K562 (cell line): Measurements from ENCODE around the gene CD9. TPM values are rescaled to one million over a fixed set of nuclear protein-coding genes. Genes with fewer than 3 reads are reported as not detected.

Experiments
- ARNT ChIP-seq, 2 experiments: fragments of 450-650 bp; IDR thresholded peaks; 2 replicates each; pipeline ENCODE4 v1.6.1; 2016; ENCODE audit warnings: mild to moderate bottlenecking in 1 of 2
- FOXA3 ChIP-seq, 2 experiments: fragments of 450-650 bp in 1 of 2; sonication (generic) in 1 of 2; formaldehyde crosslinking; IDR thresholded peaks in 1 of 2; conservative IDR thresholded peaks in 1 of 2; 2 replicates each; pipeline versions ENCODE4 v1.4.0 to v1.8.0; 2020 to 2022; ENCODE audit warnings: mild to moderate bottlenecking in 2 of 2, missing genetic modification reagents in 1 of 2
- MGA ChIP-seq: fragments of 450-650 bp; IDR thresholded peaks from 2 replicates; pipeline ENCODE4 v1.6.1; 2016; ENCODE audit warnings: mild to moderate bottlenecking, moderate library complexity
- NEUROD1 ChIP-seq: fragments of 150-350 bp; IDR thresholded peaks from 2 replicates; pipeline ENCODE4 v1.6.1; 2014; ENCODE audit warnings: borderline replicate concordance, low read length, low read depth; ENCODE audit not compliant: partially characterized antibody
- PHF8 ChIP-seq: fragments of 200-600 bp; sonication (generic); IDR thresholded peaks from 2 replicates; pipeline ENCODE4 v1.6.1; 2012; ENCODE audit warnings: mixed run types, mild to moderate bottlenecking, inconsistent platforms, low read length, moderate library complexity, borderline replicate concordance
- TCF3 ChIP-seq: sonication (generic); formaldehyde crosslinking; IDR thresholded peaks from 2 replicates; pipeline ENCODE4 v1.4.0; 2020; ENCODE audit warnings: mild to moderate bottlenecking, missing genetic modification reagents
- TFE3 ChIP-seq: fragments of 450-650 bp; formaldehyde crosslinking; IDR thresholded peaks from 2 replicates; pipeline ENCODE4 v1.4.0; 2020; ENCODE audit warnings: mild to moderate bottlenecking, mixed read lengths
- VEZF1 ChIP-seq: fragments of 200-800 bp; sonication (Bioruptor generic); IDR thresholded peaks from 2 replicates; pipeline ENCODE4 v1.6.1; 2017; ENCODE audit warnings: missing genetic modification characterization, missing compliant biosample characterization
- ZNF217 ChIP-seq: sonication (generic); formaldehyde crosslinking; IDR thresholded peaks from 2 replicates; pipeline ENCODE4 v1.8.0; 2022; ENCODE audit warnings: mild to moderate bottlenecking, missing genetic modification reagents
- ZNF24 ChIP-seq: fragments of 450-650 bp; IDR thresholded peaks from 2 replicates; pipeline ENCODE4 v1.6.1; 2016
- ZNF584 ChIP-seq: fragments of 200-800 bp; sonication (Bioruptor generic); IDR thresholded peaks from 2 replicates; pipeline ENCODE4 v1.6.1; 2016; ENCODE audit warnings: low read depth, mild to moderate bottlenecking, missing genetic modification characterization, missing compliant biosample characterization
- ZNF77 ChIP-seq: fragments of 250-450 bp; sonication (Bioruptor Pico); IDR thresholded peaks from 2 replicates; pipeline ENCODE4 v1.5.0; 2020
- ZNF785 ChIP-seq: fragments of 250-450 bp; sonication (Bioruptor Pico); IDR thresholded peaks from 2 replicates; pipeline ENCODE4 v1.4.0; 2020; ENCODE audit warnings: mild to moderate bottlenecking
- polyA plus RNA-seq, 8 experiments: library from polyadenylated mRNA; depleted of rRNA in 4 of 8; stranded (reverse) in 5 of 8; unstranded in 3 of 8; fragments of >200 nt; fragmentation: Nextera tagmentation in 2 of 8; fragmentation: Illumina TruSeq in 1 of 8; extraction: Ambion mirVana in 2 of 8; extraction: Trizol in 1 of 8; gene quantifications; 2 replicates each; pipeline versions ENCODE4 v1.2.1 to v1.2.3, GENCODE V29; 2011 to 2014; ENCODE audit warnings: inconsistent platforms in 1 of 8, missing spikeins in 1 of 8
- total RNA-seq, 7 experiments: library from RNA; depleted of rRNA in 6 of 7; stranded (reverse); fragments of >200 nt in 6 of 7; fragmentation: Illumina TruSeq in 2 of 7; extraction: Trizol in 2 of 7; gene quantifications; 2 replicates each; pipeline versions ENCODE4 v1.2.1 to v1.2.3, GENCODE V29; 2011 to 2021; ENCODE audit warnings: low replicate concordance in 1 of 7

The CD9 gene
- total and polyA plus RNA-seq, 9 of the 15 experiments (the other 6 are each of a cell fraction or from before 2014, with no cell fraction given), result 0.43 to 5.6 (median 0.62) TPM

- no peak for TF ChIP-seq MGA
- no peak for TF ChIP-seq PHF8
- no peak for TF ChIP-seq ZNF77 (CRISPR knock-in tag)
- peak; percentile 59 for TF ChIP-seq TFE3 (CRISPR knock-in tag)
- TF ChIP-seq TCF3 (CRISPR knock-in tag), result no peak
- no peak for TF ChIP-seq ARNT (IDR thresholded peaks at IDR 0.05)
- no peak for TF ChIP-seq ZNF785 (CRISPR knock-in tag)
- no peak for TF ChIP-seq NEUROD1
- no peak for TF ChIP-seq ZNF24
- no peak for TF ChIP-seq ZNF217
- no peak for TF ChIP-seq FOXA3 (CRISPR knock-in tag; conservative IDR thresholded peaks at IDR 0.05 in 1 of 2, IDR thresholded peaks at IDR 0.05 in 1 of 2)
- TF ChIP-seq VEZF1 (CRISPR knock-in tag), result peak; percentile 44; the same call in 1 of the 2 replicates
- TF ChIP-seq ZNF584, result no peak
These were observed 30.3 kb downstream of the CD9 start (continued) for GRCh38 chr12:6230321-6231110.
